Kasumi-1 (cell line): Measurements from ENCODE around the gene EFNB3.
A peak's percentile ranks its signal among the peaks of the same experiment; 100 is the strongest.

ENCODE experiments used
- DNase-seq, 2 experiments: peaks; one replicate each; lab custom pipeline; 2025; lab: John Stamatoyannopoulos, UW

The EFNB3 gene

DNA sequence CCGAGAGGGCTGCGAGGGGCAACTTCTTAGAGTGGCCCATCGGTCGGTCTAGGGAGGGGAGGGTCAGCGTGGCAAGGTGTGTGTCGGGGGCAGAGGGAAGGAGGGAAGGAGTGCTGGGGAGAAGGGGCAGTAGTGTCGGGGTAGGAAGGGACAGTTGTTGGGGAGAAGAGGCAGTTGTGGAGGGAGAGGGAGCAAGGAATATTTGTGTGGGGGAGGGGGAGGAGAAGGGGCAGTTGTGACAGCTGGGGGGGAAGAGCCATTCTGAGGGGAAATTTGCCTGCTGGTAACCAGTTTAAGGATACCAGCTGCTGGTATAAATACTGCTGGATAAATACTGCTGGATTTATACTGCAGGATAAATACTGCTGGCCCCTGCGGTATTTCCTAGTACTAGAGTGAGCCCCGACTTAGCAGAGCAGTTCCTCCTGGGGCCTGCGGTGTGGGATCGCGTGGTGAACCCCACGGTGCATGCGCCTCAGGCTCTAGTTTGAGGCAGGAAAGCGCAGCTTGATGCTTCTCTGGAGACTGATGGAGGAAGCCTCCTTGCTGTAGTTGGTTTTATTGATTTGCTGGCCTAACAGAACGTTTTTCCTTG is 12.9 kb downstream of the EFNB3 start:
- peak; percentile 3 to 11 for DNase-seq

DNA sequence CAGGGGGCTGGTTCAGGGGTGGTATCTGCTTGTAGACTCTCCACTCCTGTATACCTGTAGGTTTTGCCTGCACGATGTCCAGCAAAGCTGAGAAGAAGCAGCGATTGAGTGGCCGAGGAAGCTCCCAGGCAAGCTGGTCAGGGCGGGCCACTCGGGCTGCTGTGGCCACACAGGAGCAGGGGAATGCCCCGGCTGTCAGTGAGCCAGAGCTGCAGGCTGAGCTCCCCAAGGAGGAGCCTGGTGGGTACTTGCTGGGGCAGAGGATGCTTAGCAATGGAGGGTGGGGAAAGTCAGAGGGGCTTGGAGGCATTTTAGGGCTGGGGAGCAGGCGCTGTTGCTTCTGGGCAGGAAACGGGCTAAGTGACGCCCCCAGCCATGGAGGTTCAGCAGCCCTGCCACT is 14.7 kb downstream of the EFNB3 start:
- no peak for DNase-seq

DNA sequence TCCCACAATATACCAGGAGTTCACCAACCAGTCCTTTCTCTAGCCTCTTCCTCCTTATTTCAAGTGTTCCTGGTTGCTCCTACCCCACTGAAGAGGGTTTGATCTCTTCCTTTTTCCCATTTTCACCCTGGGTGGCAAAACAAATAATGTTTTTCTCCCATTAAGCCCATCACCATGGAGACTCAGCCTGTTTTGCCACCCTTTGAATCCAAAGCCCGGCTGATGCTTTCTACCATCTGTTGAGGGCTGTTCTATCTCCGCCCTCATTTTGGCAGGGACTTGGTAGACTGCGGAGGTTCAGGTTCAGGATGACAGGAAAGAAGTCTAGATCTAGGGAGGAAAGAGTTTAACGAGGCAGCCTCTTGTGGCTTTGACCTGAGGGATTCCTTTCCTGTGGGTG is 15.1 kb downstream of the EFNB3 start:
- no peak for DNase-seq

DNA sequence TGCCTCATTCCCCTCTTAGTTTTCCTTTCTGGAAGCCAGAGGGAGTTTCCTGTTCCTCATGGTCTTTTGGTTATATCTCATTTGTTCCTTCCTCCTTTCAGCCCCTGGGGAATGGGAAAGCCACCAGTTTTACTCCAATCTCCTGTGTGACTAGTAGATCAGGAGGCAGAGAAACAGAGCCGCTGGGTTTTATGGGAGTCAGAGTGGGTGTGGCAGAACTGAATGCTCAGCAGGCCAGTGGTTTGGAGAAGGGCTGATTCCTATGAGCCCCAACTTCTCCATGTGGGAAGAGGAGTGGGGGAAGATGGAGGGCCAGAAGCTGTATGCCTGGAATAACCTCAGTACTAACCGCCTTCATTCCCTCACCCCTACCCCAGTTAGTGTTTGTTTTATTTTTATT is 16.6 kb downstream of the EFNB3 start:
- DNase-seq: no peak

DNA sequence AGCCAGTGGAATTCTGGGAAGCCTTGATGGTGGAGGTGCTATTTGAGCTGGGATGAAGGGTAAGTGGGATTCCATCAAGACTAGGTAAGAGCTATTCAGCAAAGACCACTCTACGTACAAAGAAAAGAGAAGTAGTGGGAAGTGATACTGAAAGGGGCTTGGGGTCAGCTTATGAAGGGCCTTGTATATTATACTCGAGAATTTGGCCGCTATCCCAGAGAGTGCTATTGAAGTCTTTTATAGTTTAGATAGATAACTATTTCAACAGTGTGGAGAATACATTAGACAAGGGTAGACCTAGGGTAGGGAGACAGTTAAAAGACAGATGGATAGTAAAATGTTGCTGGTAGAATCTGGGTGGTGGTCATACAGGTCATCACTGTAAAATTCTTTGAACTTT is 22.9 kb downstream of the EFNB3 start:
- no peak for DNase-seq

DNA sequence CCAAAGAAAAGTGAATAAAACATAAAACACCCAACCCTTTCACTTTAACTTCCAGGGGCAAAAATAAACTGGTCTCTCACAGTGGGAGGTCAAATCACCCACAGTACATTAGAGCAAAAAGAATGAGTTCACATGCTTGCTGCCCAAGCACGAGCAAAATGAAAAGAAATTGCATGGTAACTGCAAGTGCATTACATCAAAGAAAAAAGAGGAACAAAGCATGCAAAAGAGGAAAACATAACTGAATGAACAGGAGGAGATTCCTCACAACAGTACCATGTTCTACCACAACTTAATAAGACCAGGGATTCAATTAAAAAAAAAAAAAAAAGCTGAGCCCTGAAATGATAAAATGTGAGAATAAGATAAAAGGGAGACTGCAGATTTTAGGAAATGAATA is 24.8 kb downstream of the EFNB3 start:
- peak; percentile 21 to 48 for DNase-seq

DNA sequence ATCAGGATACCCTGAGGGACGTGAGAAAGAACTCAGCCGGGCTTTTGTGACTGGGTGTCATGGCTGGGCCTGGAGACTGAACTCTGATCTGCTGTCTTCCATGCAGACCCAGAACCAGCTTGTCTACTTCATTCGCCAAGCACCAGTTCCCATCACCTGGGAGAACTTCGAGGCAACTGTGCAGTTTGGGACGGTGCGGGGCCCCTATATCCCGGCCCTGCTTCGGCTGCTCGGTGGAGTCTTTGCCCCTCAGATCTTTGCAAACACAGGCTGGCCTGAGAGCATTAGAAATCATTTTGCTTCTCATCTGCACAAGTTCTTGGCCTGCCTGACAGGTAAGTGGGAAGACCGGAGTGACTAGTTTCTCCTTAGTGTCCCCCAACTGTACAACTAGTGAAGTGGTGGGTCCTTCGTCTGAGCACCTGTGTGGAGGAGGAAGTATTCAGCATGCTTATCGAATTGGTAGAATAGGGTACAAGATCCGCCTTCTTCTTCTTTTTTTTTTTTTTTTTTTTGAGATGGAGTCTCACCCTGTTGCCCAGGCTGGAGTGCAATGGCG is 28.1 kb downstream of the EFNB3 start:
- no peak for DNase-seq

DNA sequence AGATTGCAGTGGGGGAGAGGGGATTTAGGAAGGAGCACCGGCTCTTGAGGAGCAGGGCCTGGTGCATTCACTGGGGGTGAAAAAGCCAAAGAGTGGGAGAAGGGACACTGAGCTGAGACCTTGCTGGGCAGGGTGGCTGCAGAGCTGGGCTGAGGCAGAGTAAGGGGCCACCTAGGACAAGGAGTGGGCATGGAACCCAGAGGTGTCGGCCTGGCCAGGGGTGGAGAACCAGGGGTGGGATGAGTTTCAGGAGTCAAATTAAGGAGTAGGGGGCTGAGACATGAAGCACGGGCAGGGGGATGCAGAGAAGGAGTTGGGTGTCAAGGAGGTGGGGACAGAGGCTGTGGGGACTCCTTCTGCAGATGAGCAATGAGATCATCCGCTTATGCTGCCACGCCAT is 32.6 kb downstream of the EFNB3 start:
- DNase-seq: no peak

DNA sequence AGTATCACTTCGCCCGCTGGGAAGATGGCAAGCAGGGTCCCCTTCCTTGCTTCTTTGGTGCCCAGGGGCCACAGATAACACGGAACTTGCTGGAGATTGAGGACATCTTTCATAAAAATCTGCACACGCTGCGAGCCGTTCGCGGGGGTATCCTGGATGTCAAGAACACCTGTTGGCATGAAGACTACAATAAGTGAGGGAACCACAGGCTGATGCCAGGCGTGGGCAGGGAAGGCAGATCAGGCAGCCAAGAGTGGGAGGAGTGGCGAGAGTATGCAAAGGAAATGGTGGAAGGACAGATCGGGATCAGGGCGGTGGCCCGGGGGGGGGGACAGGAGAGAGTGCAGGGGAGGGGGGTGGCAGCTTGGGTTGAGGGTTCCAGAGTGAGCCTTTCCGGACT is 34.7 kb downstream of the EFNB3 start:
- DNase-seq: no peak

DNA sequence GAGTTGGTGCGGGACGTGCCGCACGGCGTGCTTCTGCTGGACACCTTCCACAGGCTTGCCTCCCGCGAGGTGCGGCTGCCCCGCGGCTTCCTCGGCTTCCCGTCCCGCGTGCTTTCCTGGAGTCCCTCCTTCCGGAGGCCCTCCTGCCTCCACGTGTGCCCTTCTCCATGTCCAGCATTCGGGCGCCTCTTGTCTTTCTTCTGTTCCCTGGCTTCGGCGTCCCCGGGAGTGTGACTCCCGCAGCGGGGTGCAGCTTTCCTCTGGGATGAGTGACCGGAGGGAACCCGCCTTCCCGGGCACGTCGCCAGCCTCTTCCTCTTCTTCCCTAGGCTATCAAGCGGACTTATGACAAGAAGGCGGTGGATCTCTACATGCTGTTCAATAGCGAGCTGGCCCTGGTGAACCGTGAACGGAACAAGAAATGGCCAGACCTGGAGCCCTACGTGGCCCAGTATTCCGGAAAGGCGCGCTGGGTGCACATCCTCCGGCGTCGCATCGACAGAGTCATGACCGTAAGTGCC is 35.5 kb downstream of the EFNB3 start:
- DNase-seq: no peak

DNA sequence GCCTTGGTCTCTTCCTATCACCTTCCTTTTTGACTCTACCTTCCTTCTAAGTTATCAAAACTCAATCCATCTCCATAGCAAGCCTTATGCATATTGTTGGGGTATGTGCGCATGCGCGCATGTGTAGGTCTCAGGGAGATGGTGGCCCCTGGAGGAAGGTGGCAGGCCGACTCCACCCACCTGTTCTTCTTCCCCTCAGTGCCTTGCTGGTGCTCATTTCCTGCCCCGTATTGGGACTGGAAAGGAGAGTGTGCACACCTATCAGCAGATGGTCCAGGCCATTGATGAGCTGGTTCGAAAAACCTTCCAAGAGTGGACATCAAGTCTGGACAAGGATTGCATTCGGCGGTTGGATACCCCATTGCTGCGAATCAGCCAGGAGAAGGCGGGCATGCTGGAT is 37.7 kb downstream of the EFNB3 start:
- no peak for DNase-seq

DNA sequence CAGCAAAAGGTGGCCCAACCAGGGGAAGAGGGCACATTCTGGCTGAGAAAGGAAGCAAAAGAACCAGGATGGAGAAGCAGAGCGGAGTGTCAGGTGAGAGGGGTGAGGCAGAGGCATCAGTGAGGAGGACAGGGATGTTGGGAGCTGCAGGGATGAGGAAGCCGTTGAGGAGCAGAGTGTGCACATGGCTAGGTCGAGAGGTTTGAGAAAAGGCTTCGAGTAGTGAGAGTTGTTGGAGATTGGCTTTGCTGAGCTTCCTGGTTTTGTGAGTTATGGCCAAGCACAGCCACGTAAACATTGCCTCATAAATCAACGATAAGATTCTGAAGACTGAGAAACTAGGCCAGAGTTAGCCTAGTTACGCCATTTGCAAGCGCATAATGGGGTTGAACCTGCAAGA is 39.4 kb downstream of the EFNB3 start:
- DNase-seq: no peak

DNA sequence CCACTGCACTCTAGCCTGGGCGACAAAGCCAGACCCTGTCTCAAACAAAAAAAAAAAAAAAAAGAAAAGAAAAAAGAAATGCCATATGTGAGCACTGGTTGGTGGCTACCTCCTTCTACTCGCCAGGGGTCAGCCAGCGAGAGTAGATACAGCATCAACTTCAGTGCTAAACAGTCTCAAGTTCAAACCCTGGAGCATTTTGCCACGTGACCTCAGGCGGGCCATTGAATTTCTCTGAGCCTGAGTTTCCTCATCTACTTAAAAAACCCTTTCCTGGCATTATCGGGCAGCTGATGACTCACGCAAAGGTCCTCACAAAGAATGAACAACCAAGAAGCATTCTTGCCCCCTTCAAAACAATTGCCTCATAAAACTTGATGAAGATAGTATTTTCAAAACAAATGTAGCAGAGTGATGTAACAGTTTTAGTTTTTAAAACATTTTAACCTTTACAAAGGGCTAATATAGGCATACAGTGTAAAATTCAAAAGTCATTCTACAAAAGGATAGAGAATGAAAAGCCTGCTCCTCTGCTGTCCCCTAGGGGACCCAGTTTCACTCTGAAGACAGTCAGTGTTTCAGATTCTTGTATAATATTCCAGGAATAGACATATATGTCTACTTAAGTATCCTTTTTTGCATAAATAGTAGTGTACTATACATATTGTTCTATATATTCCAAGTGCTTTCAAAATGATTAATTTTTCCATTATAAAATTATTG is 40.9 kb downstream of the EFNB3 start:
- DNase-seq: peak; percentile 6 to 16

DNA sequence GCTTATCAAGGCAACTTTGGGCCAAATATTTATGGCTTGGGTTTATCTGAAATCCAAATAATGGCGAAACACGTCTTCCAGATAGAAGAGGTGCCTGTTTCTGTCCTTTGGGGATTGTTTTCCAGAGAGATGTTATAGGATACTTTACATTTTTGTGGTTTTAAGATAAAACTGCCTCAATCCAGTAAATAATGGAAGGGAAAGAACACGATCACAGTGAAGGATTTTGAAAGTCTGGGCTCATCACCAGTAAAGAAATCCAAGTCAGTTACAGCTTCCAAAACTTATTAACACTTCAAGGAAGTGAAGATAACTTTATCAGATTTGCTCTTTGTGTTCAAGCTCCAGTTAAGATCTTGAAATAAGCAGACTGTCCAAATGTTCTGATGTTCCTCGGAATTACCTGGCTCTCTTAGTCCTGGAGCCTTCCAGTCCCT is 42.7 kb downstream of the EFNB3 start:
- no peak for DNase-seq

DNA sequence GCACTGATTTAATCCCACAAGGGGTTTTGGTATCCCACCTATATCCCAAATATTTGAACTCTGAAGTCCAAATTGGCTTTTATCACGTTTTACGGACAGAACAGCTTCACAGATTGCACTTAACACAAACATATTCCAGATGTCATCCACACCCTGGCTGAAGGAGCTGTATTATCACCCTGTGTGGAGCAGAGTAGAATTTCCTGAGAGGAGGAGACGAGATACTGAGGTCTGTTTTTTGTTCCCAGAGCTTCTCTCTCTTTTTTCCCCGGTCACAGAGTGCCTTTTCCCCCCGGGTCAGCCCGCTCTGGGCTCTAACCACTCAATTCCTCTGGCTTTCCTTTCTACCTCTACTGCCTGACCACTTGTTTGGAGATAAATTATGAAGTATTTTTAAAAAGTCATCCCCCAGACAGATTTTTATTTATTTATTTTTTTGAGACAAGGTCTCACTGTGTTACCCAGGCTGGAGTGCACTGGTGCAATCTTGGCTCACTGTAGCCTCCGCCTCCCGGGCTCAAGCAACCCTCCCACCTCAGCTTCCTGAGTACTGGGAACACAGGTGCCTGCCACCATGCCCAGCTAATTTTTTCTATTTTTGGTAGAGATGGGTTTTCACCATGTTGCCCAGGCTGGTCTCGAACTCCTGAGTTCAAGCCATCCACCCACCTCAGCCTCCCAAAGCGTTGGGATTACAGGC is 43.2 kb downstream of the EFNB3 start:
- no peak for DNase-seq

DNA sequence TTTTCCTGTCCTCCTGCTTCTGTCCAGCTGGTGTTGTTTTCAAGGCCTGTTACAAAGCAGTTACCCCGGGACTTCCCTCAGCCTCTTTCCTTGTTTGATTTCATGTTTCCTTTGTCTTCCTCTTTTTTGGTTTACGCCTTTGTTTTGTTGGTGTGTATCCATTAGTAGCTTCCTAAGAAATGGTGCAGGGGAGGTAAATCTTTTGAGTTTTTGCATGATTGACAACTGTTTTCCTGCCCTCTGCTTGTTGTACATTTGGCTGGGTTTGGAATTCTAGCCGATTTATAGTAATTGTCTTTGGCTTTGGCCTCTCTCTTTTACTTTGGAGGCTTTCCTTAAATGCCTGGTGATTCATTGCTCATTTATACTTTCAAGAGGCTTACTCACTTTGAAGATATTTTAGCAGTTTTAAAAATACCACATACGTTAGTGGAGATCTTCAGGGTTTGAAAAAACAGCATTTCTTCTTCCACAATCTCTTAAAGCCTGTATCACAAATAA is 45.4 kb downstream of the EFNB3 start:
- DNase-seq: no peak

DNA sequence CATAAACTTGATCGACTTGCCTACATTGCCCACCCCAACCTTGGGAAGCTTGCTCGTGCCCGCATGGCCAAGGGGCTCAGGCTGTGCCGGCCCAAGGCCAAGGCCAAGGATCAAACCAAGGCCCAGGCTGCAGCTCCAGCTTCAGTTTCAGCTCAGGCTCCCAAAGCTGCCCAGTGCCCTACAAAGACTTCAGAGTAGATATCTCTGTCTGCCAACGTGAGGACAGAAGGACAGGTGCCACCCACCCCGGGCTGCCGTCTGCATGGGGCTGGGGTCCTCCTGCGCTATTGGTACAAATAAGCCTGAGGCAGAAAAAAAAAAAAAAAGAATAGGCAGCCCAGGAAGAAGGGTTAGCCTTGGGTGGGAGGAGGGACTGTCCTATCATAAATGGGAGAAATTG is 49.7 kb downstream of the EFNB3 start:
- no peak for DNase-seq

DNA sequence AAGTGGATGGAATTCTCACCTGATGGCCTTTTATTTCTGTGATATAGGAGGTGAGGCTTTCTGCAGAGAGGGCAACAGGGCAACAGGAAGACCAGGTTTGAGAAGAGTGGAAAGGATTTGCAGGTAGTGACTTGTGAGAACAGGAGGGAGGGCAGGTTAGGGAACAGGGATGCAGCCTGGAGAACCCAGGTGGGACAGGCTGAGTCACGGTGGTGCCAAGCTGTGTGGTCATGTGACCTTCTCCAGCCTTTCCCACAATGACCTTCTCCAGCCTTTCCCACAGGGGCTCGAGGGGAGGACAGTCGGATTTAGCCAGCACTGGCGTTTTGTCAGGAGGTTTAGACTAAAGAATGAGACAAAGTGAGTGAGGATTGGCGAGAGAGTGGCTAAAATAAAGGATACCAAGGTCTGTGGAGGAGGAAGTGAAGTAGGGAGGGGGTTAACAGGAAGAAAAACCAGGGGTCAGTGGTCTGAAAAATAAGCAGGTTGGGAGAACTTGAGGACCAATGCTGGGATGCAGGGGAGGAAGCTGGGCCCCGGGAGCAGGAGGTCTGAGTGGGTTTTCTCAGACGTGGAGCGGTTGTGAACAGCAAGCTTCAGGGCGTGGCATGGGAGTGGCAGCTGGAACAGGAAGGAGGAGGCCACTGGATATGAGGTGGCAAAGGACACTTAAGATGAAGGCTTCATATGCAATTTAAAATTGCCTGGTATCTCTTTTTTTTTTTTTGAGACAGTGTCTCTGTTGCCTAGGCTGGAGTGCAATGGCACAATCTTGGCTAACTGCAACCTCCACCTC is 50.3 kb downstream of the EFNB3 start:
- no peak for DNase-seq

DNA sequence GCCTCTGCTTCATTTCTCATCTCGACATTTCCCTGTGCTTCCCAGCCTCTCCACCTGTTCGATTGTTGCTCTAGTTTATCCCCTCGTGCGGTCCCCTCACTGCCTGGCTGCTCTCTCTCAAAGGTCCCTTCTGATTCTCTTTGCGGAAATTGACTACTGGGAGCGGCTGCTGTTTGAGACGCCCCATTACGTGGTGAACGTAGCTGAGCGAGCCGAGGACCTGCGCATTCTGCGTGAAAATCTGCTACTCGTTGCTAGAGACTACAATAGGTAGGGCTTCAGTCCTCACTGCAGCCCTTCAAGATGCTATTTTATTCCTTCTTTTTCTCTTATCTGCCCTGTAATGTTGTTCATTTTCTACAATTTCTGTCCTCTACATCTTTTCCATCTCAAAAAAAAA is 52.0 kb downstream of the EFNB3 start:
- no peak for DNase-seq
